ENCODE data around the gene ZNF217. TPM values are rescaled to one million over a fixed set of nuclear protein-coding genes. Genes with fewer than 3 reads are reported as not detected.

The ZNF217 gene
- total RNA-seq, 1 experiment from 2014 or later, result 33.8 TPM

GRCh38 chr20:53579581-53580375 lies 13.9 kb downstream of the ZNF217 start:
- no peaks in the 10 kb centered on the region for H3K9me2 ChIP-seq (ENCODE audit: insufficient read depth)
- ChIA-PET CTCF (interaction anchor here (1.0 to 2.0 kb wide), 7 partner anchors 10 to 360 kb away, joined by 3 to 24 read pairs (median 5); no protein-coding TSS in a partner anchor), RAD21 (ENCODE audit: low non-redundant PET in 1 of 2, low total read pairs in 2 of 2, uncharacterized antibody in 2 of 2, unreplicated experiment in 2 of 2) (interaction anchor here in 1 of 2 experiments (0.6 kb wide), 1 partner anchor 336 kb away, joined by 5 read pairs; no protein-coding TSS in a partner anchor), POLR2A (interaction anchor here (0.6 to 0.8 kb wide), 2 partner anchors 43 to 245 kb away, joined by 3 read pairs; no protein-coding TSS in a partner anchor)
- H3K9me3 ChIP-seq (ENCODE audit: control insufficient read depth in 1 of 2, insufficient read depth in 1 of 2, low read depth in 1 of 2, low read length in 2 of 2), result no peaks in the 10 kb centered on the region
- TF ChIP-seq POLR2A (IDR thresholded peaks at IDR 0.05; ENCODE audit: borderline replicate concordance, extremely low read depth, insufficient read depth, insufficient read length) (no peak), TCF7L2 (IDR thresholded peaks at IDR 0.05; ENCODE audit: borderline replicate concordance, extremely low read depth, insufficient read depth, insufficient read length) (no peak), ZNF274 (IDR thresholded peaks at IDR 0.05; ENCODE audit: low read depth, low read length) (no peak), ZFX (IDR thresholded peaks at IDR 0.05) (no peak), ZBTB33 (IDR thresholded peaks at IDR 0.05; ENCODE audit: extremely low read depth, insufficient replicate concordance, low read length) (no peak), EZH2phosphoT487 (IDR thresholded peaks at IDR 0.05; ENCODE audit: borderline replicate concordance) (no peak), SP1 (IDR thresholded peaks at IDR 0.05; ENCODE audit: low read depth) (0 out of 2 replicates have a peak, but pooled peaks have one; percentile 8), SRF (IDR thresholded peaks at IDR 0.05; ENCODE audit: low read depth) (no peak), SIN3A (IDR thresholded peaks at IDR 0.05; ENCODE audit: low read depth) (no peak), EZH2 (IDR thresholded peaks at IDR 0.05) (no peak), RAD21 (IDR thresholded peaks at IDR 0.05; ENCODE audit: low read depth) (no peak), CEBPB (IDR thresholded peaks at IDR 0.05; ENCODE audit: low read depth) (peak; percentile 94), FOSL1 (IDR thresholded peaks at IDR 0.05; ENCODE audit: low read depth) (no peak)
- intact Hi-C loops (cut with micrococcal nuclease), result loop anchor here (1.0 to 5.0 kb wide), 4 partner anchors 290 to 618 kb away; no protein-coding TSS in a partner anchor
- H3K79me2 ChIP-seq (ENCODE audit: insufficient read depth, low read length), result peaks cover 98% of the 10 kb centered on the region
- DNase-seq (ENCODE audit: low read depth, low spot score) (no peak), ATAC-seq (0 out of 2 replicates have a peak, but pooled peaks have one; percentile 29)
- H3K4me2 ChIP-seq (ENCODE audit: low read length), result peak overlapping the region; percentile 32
- peaks cover 46 to 55% of the 10 kb centered on the region in 2 experiments for H3K36me3 ChIP-seq (ENCODE audit: control insufficient read depth in 1 of 2, insufficient read depth in 2 of 2, low read length in 2 of 2)
- 0 out of 2 replicates have a peak overlapping the region, but pooled peaks have one; percentile 3 for H3K9ac ChIP-seq (ENCODE audit: low read length)
- H3K4me1 ChIP-seq (ENCODE audit: control insufficient read depth in 1 of 2, insufficient read depth in 2 of 2, low read length in 2 of 2), result peaks cover 17 to 25% of the 10 kb centered on the region in 2 experiments
- no peak overlapping the region for H3K4me3 ChIP-seq (replicated peaks in 1 of 2; ENCODE audit: low read depth in 1 of 2, low read length in 2 of 2)
- no TSS peak for BruUV-seq (replicated peaks)
- H3K27me3 ChIP-seq (ENCODE audit: insufficient read depth, low read length), result no peaks in the 10 kb centered on the region
- peak overlapping the region; percentile 47 for H3K27ac ChIP-seq (ENCODE audit: low read depth, low read length)
- H4K20me1 ChIP-seq (ENCODE audit: insufficient read depth), result no peaks in the 10 kb centered on the region
- H2AFZ ChIP-seq (ENCODE audit: low read depth, low read length, poor library complexity, severe bottlenecking), result no peak overlapping the region
